Inflammatory macrophage treated with lipopolysaccharide for 4 hours (primary cell): ENCODE data around the gene RBM44.
A peak's percentile ranks its signal among the peaks of the same experiment; 100 is the strongest.
"Not testable (repeated sequence)": the region's sequence is repeated elsewhere in the genome, so short reads cannot be mapped to it uniquely, and the experiment has no call there.

Experiments used
- DNase-seq: peaks from one replicate; pipeline ENCODE4 v3.0.0-alpha.2; 2020

RBM44 gene

DNA sequence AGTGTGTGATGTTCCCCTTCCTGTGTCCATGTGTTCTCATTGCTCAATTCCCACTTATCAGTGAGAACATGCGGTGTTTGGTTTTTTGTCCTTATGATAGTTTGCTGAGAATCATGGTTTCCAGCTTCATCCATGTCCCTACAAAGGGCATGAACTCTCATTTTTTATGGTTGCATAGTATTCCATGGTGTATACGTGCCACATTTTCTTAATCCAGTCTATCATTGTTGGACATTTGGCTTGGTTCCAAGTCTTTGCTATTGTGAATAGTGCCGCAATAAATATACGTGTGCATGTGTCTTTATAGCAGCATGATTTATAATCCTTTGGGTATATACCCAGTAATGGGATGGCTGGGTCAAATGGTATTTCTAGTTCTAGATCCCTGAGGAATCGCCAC is 14.9 kb upstream of the RBM44 start:
- not testable (repeated sequence) for DNase-seq

- DNase-seq, result no peak
These were observed 11.6 kb upstream of the RBM44 start for GRCh38 chr2:237786936-237787335.

DNA sequence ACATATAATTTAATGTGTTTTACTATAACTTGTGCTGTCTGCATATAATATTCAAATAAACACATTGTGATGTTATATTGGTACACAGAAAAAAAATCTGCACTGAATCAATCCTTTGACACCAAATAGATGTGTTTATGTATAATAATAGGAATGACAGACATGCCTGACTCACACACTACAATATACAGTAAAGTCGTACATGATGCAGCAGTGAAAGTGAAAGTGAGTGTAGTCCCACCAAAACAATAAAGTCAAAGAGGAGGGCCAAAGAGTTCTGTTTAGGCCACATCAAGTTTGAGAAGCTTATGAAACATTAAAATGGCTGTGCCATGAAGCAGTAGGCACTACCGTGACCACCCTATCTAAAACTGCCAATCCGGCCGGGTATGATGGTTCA is 8.2 kb upstream of the RBM44 start:
- peak; percentile 27 for DNase-seq

DNA sequence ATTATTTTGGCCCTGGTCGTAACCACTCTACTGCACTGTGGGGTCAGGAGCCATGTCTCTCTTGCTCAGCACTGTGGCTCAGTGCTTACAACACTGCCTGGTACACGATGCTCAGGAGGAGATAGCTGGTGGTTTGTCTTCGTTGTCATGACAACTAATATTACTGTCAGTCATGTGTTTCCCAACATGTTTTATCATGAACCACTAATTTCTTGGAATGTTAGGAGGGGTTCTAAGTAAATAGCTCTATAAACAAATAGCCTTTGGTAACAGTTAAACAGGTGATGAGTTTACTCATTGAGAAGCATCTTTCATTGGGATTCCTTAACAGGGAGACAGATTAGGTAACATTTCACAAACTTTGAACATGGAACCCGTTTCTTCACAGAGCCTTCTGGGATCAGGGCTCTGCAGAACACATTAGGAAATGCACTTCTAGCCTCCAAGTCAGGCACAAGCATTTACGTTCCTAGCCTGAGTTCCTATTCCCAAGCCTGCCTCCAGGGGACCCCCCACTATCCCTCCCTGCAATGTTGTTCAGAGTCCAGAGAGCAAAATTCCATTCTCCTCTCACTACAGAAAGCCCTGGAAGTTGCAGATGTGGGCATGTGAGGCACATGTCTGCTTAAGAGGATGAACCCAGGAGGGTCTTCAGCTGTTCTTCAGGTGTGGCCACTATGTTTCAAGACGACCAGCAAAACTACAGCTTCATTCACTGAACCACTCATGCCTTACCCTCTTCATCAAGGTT is 6.4 kb upstream of the RBM44 start:
- no peak for DNase-seq

GRCh38 chr2:237797253-237797652 is 1.3 kb upstream of the RBM44 start:
- DNase-seq, result no peak

GRCh38 chr2:237799060-237799428 is 465 bp downstream of the RBM44 start:
- DNase-seq, result no peak

- no peak for DNase-seq
These were observed 2.9 kb downstream of the RBM44 start for GRCh38 chr2:237801466-237801865.

DNA sequence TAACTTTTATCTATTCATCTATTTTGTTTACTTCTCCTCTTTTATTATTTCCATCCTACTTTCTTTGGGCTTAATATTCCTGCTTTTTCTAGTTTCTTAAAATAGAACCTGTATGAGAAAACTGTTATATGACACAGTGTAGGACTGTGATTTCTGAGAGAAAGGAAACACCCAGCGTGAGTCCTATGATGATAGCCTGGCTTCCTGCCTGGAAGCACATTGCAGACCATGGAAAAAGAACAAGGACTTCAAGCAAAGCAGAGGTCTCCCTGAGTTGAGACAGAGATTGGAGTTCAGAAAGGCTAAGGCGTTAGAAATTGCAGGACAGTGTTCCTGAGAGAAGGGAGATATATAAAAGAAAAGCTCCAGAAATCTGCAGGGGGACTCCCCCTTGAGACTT is 7.8 kb downstream of the RBM44 start:
- no peak for DNase-seq

GRCh38 chr2:237815637-237816036 is 17.1 kb downstream of the RBM44 start:
- no peak for DNase-seq

- DNase-seq, result no peak
These were observed 18.0 kb downstream of the RBM44 start for GRCh38 chr2:237816531-237816930.

- DNase-seq, result peak; percentile 64
These were observed 19.5 kb downstream of the RBM44 start for GRCh38 chr2:237818066-237818473.

DNA sequence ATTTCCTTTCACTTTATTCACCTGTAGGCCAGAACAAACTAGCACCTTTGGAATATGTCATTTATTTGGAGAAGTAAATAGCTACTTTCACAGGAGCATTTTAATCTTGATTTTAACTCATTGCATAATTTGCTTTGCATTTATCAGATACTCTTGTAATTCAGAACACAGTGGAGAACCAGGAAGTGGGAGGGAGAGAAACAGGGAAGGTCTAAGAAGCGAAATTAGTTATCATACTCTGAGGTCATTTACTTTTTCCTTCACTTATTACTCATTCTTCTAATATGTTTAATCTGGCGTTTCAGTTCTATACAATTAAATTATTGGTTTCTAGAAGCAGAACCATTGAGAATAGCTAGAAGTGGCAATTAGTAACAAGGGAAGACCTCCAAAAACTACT is 20.7 kb downstream of the RBM44 start:
- peak; percentile 82 for DNase-seq

- no peak for DNase-seq
These were observed 21.8 kb downstream of the RBM44 start for GRCh38 chr2:237820421-237820820.

DNA sequence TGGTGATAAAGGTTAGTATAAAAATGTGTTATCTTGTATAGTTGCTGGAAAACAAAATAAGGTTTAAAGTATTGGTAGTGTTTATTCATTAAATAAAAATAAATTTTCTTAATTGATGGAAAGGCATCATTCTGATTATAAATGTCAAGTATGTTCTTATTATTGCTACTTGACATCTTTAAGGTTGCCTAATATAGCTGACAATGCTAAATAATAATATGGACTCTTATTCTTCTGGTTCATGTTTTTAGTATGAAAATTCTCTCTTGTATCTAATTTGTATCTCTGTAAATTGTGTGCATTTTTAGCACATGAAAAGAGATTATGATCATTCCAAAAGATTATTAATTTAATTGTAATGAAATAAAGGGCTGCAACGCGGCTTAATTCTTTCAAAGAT is 25.0 kb downstream of the RBM44 start:
- DNase-seq, result no peak

- DNase-seq, result no peak
These were observed 25.5 kb downstream of the RBM44 start for GRCh38 chr2:237824085-237824484.

GRCh38 chr2:237827421-237827987 is 28.9 kb downstream of the RBM44 start:
- no peak for DNase-seq

DNA sequence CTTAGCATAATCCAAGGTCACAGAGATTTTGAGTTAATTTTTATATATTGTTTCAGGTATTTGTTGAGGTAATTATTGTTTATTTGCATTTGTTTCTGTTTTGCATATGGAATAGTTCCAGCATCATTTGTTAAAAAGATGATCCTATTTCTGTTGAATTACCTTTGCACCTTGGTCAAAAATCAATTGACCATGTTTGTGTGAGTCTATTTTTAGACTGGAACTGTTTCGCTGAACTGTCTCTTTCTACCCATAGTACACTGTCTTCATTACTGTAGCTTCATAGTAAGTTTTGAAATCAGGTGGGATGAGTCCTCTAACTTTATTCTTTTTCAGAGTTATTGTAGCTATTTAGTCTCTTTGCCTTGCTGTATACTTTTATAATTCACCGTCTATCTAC is 31.9 kb downstream of the RBM44 start:
- no peak for DNase-seq

- peak; percentile 32 for DNase-seq
These were observed 35.0 kb downstream of the RBM44 start for GRCh38 chr2:237833546-237833945.

DNA sequence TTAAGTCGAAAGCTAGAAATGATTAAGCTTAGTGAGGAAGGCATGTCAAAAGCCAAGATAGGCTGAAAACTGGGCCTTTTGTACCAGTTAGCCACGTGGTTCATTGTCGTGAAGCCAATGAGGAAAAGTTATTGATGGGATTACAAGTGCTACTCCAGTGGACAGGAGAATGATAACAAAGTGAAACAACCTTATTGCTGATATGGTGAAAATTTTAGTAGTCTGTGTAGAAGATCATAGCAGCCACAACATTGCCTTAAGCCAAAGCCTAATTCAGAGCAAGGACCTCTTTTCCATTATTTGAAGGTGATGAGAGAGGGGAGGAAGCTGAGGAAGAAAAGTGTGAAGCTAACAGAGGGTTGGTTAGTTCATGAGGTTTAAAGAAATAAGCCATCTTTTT is 36.8 kb downstream of the RBM44 start:
- DNase-seq, result no peak

GRCh38 chr2:237841051-237841450 is 42.5 kb downstream of the RBM44 start:
- no peak for DNase-seq

DNA sequence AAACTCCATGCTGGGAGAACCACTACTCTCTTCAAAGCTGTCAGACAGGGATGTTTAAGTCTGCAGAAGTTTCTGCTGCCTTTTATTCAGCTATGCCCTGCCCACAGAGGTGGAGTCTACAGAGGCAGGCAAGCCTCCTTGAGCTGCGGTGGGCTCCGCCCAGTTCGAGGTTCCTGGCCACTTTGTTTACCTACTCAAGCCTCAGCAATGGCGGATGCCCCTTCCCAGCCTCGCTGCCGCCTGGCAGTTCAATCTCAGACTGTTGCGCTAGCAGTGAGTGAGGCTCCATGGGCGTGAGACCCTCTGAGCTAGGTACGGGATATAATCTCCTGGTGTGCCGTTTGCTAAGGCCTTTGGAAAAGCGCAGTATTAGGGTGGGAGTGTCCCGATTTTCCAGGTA is 50.4 kb downstream of the RBM44 start:
- DNase-seq, result not testable (repeated sequence)

GRCh38 chr2:237854295-237854694 is 55.7 kb downstream of the RBM44 start:
- DNase-seq, result no peak

DNA sequence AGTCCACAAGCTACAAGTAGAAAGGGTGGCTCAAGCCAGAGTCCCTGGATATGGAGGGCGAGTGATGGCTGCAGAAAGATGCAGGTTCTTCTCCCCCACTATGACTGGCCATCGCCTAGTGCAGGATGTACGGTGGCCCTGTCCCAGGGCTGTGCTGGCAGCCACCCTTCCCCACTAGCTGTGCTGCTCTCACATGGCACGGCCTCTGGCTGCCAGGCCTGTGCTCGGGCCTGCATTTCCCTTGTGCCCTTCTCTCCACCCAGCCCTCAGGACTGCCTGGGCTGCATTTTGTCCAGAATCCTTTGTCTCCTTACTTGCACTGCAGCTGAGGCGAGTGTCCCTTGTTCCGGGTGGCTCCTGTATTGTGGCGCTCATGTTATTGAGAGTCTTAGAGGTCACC is 59.2 kb downstream of the RBM44 start:
- DNase-seq, result no peak

- DNase-seq, result peak; percentile 76
These were observed 59.9 kb downstream of the RBM44 start for GRCh38 chr2:237858294-237859081.
